ENCODE measurements around the gene TGM3. TPM values are rescaled to one million over a fixed set of nuclear protein-coding genes. Genes with fewer than 3 reads are reported as not detected.

TGM3 gene
- total RNA-seq, 1 donor from 2014 or later: 0.32 TPM

DNA sequence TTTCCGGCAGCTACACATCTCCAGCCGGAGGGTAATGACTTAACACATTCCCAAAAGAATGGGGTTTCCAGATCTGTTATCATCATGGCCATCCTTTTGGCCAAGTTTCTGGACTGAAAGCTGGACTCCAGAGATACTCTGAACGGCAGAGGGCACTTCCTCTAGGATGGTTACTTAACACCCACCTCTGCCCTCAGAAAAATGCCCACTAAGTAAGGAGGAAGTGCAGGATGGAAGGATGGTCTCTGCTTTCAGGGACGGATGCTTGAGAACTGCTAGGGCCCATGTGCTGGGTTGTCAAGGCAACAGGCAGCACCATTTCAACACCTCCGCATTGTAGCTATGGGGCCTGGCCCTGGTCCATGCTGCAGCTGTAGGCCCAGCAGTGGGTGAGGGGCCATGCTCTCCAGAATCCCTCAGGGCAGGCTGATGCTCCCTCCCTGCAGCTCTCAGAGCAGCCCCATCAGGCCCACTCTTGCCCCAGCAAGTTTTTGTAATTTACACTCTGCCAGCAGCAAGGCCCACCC is 16.5 kb upstream of the TGM3 start:
- H3K9me3 ChIP-seq: no peaks in the 10 kb centered on the region
- H3K4me1 ChIP-seq: no peaks in the 10 kb centered on the region
- DNase-seq: no peak
- H3K27ac ChIP-seq: no peak overlapping the region
- H3K36me3 ChIP-seq: no peaks in the 10 kb centered on the region
- no peaks in the 10 kb centered on the region for H3K27me3 ChIP-seq (ENCODE audit: low read depth)
- no peak overlapping the region for H3K4me3 ChIP-seq
- peak in 1 of 2 donors; percentile 61 for ATAC-seq
- intact Hi-C loops (cut with DNase I): no loop called here
- TF ChIP-seq CTCF (IDR thresholded peaks at IDR 0.05): no peak

GRCh38 chr20:2280082-2280481 is 15.7 kb upstream of the TGM3 start:
- Histone ChIP-seq H3K27ac (no peak overlapping the region), H3K27me3 (ENCODE audit: low read depth) (no peaks in the 10 kb centered on the region), H3K36me3 (no peaks in the 10 kb centered on the region), H3K9me3 (no peaks in the 10 kb centered on the region), H3K4me1 (no peaks in the 10 kb centered on the region), H3K4me3 (no peak overlapping the region)
- no peak for TF ChIP-seq CTCF (IDR thresholded peaks at IDR 0.05)
- ATAC-seq (peak in 1 of 2 donors; percentile 51), DNase-seq (no peak)
- intact Hi-C loops (cut with DNase I): no loop called here

- intact Hi-C loops (cut with DNase I): no loop called here
- no peak for ATAC-seq
- DNase-seq: no peak
Measured at GRCh38 chr20:2281563-2281962, 14.2 kb upstream of the TGM3 start.

GRCh38 chr20:2282181-2282580 is 13.6 kb upstream of the TGM3 start:
- Histone ChIP-seq H3K27ac (no peak overlapping the region), H3K4me1 (no peaks in the 10 kb centered on the region), H3K36me3 (no peaks in the 10 kb centered on the region), H3K27me3 (ENCODE audit: low read depth) (no peaks in the 10 kb centered on the region), H3K4me3 (no peak overlapping the region), H3K9me3 (no peaks in the 10 kb centered on the region)
- intact Hi-C loops (cut with DNase I): no loop called here
- no peak for DNase-seq
- ATAC-seq: no peak
- TF ChIP-seq CTCF (IDR thresholded peaks at IDR 0.05): no peak

More at GRCh38 chr20:2281563-2281962, 14.2 kb upstream of the TGM3 start:
- Histone ChIP-seq H3K4me1 (no peaks in the 10 kb centered on the region), H3K27ac (no peak overlapping the region), H3K9me3 (no peaks in the 10 kb centered on the region), H3K27me3 (ENCODE audit: low read depth) (no peaks in the 10 kb centered on the region), H3K4me3 (no peak overlapping the region), H3K36me3 (no peaks in the 10 kb centered on the region)
- TF ChIP-seq CTCF (IDR thresholded peaks at IDR 0.05): no peak

DNA sequence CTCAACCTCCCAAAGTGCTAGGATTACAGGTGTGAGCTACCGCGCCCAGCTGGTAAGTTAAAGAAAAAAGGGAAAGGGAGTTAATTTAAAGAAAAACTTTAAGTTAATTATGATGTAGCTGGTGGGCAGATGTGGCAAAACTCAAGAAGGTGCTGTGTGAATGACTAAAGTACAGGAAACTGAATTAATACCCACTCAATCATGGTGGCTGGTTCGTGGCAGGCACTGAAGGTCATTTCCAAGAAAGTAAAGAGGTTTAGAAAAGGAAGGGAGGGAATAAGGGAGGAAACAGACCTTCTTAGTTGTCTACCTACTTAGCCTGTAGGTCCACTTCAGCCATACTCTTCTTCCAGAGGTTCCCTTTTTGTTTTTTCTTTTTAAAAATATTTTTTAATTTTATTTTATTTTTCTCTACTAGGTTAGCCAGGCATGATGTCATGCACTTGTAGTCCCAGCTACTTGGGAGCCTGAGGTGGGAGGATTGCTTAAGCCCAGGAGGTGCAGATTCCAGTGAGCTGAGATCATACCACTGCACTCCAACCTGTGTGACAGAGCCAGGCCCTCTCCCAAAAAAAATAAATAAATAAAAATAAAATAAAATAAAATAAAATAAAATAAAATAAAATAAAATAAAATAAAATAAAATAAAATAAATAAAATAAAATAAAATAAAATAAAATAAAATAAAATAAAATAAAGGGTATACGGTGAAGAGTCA is 11.9 kb upstream of the TGM3 start:
- no peaks in the 10 kb centered on the region for H3K36me3 ChIP-seq
- TF ChIP-seq CTCF (IDR thresholded peaks at IDR 0.05): no peak
- no peaks in the 10 kb centered on the region for H3K4me1 ChIP-seq
- DNase-seq (no peak), ATAC-seq (peak in 1 of 2 donors; percentile 86)
- intact Hi-C loops (cut with DNase I): no loop called here
- H3K9me3 ChIP-seq: no peaks in the 10 kb centered on the region
- no peak overlapping the region for H3K4me3 ChIP-seq
- no peak overlapping the region for H3K27ac ChIP-seq
- H3K27me3 ChIP-seq (ENCODE audit: low read depth): no peaks in the 10 kb centered on the region

Data from lower lobe of right lung (tissue), 2 donors.